GM18517 (cell line): ENCODE measurements around the gene TLCD4.
"Not testable (repeated sequence)": the region's sequence is repeated elsewhere in the genome, so short reads cannot be mapped to it uniquely, and the experiment has no call there.

Experiments used
- ATAC-seq: cut with Tn5 transposase; IDR thresholded peaks from one replicate; pipeline ENCODE4 v1.9.1; 2021; ENCODE audit warnings: mild to moderate bottlenecking, moderate library complexity; ENCODE audit not compliant: unreplicated experiment

Gene TLCD4, protein sequence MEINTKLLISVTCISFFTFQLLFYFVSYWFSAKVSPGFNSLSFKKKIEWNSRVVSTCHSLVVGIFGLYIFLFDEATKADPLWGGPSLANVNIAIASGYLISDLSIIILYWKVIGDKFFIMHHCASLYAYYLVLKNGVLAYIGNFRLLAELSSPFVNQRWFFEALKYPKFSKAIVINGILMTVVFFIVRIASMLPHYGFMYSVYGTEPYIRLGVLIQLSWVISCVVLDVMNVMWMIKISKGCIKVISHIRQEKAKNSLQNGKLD

DNA sequence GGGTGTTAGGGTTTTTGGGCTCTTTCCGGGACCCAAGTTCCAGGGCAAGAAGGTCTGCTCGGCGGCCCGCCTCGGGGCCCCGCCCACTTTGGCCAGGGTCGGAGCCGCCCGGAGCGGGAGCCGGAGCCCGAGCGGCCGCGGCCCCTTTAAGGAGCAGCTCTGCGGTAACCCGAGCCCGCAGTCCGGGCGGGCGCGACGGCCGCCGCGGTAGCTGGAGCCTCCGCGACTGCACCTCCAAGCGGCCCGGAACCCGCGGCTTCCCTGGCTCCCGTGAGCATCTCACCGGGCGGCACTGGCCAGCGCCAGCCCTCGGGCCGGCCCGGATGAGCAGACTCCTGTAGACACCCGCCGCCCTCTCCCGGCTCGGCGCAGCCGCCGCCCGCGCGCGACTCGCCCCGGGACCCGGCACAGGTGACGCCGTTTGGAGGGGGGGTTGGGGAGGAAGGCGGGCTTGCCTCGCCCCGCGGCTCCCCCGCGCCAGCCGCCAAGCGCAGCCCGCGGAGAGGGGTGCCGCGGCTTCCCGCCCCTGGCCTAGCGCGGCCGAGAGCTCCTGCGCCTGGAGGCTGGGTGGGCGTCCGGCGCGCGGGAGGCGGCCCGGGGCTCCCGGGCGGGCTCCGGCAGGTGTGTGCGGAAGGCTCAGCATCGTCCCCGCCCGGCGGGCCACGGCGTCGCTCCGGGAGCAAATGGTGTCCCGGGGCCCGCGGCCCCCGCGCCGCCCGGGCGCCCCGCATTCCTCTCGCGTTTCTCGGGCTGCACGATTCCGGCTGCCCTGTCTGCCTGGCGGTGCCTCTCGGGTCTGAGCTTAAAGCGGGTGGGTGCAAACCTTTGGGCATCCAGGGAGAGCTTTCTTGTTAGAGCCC lies at the start of gene TLCD4:
TLCD4 (plus strand) TSS at position 149 of the 860 bp plus-strand sequence. CDS start 26,547 bp downstream, outside the sequence.
- peak; percentile 49 for ATAC-seq

DNA sequence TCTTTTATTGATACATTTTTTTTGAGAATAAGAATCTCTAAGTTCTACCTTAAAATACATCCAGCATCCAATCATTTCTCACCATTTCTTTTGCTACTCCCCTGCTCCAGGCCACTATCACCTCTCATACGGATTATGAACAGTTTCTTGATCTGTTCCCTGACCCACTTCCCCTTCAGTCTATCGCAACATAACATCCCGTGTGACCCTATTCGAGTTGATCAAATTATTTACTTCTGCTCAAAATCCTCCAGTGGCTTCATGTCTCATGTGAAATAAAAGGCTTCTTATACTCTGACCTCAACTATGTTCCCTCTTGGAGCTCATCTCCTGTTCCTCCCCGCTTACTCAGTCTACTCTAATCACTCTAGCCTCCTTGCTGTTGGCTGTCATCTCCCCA lies 49.6 kb upstream of the TLCD4 start:
- ATAC-seq, result no peak

DNA sequence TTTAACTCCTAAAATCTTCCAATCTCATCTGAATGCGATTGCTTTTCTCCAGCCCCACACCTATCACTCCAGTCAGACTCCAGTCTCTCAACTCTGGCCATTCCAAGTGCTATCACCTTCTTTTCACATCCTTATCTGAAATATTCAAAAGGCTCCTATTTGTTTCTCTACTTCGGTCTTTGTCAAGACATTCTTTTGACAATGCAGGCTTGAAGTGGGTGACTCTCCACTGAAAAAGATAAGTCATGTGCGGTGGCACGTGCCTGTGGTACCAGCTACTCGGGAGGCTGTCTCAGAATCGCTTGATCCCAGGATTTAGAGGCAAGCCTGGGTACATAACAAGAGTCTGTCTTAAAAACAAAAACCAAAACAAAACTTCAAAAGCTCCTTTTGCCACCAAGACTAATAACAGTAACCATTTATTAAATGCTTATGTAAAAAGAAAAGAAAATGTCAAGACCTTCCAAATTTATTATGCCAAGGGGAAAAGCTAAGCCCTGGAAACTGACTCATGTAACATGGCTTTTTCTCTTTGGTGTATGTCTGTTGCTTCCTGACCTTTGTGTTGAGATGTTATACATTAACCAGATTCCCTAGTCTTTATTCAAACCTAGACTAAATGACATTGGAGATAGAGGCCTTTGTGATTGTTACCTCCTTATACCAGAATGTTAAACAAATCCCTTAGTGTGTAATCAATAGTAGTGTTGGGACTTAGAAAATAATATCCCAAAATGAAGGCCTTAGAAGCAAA lies 48.0 kb upstream of the TLCD4 start:
- ATAC-seq, result no peak

DNA sequence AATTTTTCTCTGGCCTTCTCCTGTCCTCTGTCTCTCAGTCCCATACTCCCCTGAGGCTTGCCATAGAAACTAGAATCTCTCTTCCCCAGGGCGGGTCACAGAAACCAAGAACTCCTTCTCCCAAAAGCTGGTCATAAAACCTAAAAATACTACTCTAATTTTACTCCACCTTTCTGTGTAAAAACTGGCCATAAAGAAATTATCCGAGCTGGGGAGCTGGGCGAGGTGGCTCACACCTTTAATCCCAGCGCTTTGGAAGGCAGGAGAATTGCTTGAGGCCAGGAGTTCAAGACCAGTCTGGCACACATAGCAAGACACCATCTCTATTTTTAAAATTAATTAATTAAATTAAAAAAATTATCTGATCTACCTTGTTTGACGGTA lies 47.5 kb upstream of the TLCD4 start:
- ATAC-seq, result no peak

DNA sequence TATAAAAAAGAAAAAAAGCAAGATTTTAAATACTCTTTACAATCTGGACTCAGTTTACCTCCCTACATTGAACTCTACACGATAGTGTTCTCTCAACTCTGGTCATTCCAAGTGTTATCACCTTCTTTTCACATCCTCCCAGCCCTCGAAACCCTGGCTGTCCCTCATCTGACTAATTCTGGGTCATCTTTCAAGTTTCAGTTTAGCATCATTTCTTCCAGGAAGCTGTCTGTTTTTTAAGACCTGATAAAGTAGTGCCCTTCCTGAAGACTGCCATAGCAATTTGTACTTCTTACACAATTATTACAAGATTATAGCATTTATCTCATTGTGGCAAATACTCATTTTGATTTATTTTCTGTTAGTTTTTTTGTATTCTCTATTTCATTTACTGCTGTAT lies 45.6 kb upstream of the TLCD4 start:
- ATAC-seq, result no peak

DNA sequence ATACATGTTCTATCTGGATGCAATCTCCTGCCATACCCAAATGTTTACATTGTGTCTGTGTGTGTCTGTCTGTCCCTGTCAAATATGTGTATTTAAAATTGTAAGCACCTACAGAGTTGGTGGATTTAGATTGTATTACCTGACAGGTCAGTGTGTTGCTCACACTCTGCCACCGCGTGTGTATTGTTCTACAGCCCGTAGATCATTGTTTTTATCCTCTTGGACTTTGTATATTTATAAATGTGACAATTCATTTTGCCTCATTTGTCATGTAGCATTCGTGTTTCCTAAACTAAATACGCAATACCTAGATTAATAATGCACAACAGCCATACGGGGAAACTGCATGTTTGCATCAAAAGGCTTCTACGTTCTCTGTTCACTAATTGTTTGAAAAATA lies 45.0 kb upstream of the TLCD4 start:
- peak; percentile 1 for ATAC-seq

DNA sequence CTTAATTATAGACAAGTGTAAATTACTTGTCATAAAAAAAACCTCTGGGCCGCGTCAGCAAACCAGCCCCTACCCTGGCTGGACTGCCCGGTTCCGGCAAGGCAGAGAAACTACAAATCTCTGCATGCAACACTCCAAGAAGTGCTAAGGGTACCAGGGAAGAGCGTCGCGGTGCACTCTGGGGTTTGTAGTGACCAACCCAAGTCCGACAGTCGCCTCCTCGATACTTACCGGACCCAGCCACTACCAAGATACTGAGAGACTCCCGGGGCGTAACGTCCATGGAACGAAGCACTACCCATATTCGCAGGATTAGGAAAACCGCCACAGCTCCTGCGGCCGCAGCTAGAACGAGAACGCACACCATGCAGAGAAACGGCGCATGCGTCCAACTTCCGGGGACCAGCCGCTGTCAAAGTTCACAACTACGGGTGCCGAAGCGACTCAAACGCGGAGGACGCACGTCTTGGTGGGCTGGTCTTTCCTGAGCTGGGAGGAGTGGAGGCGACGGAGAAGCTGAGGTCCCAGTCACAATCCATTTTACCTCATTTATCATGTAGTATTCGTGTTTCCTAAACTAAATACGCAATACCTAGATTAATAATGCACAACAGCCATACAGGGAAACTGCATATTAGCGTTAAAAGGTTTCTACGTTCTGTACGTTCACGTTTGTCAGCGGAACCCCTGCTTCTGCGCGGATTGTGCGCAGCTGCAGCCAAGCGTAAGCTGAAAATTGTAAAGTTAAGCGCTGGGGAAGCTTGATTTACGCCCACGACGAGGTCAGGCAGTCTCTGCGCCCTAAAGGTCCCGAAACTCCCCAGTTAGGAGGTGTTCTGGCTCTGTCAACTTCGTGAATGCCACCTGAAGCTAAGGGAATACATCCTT lies 44.4 kb upstream of the TLCD4 start, which contains the start of gene ALG14:
ALG14 (minus strand) TSS at position 420 of the 888 bp plus-strand sequence; CDS start at position 367, 53 bp downstream.
- ATAC-seq, result peak; percentile 94

DNA sequence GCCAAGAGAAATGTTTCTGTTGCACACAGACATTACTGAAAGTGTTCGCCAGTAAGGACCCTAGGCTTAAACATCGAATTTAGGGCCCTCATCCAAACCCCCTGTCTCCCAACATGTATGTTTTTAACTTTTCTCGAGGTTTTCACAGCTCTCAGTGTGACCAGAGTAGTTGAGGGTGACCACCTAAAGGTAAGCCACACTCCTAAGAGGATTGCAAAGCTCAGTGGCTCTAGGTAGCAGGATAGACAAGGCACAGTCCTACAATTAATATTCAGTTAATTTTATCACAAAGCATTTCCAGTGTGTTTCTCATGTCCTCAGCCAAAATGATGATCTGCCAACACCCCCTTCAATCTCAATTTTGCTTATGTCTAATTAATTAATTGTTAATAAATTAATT lies 43.7 kb upstream of the TLCD4 start:
- ATAC-seq, result no peak

DNA sequence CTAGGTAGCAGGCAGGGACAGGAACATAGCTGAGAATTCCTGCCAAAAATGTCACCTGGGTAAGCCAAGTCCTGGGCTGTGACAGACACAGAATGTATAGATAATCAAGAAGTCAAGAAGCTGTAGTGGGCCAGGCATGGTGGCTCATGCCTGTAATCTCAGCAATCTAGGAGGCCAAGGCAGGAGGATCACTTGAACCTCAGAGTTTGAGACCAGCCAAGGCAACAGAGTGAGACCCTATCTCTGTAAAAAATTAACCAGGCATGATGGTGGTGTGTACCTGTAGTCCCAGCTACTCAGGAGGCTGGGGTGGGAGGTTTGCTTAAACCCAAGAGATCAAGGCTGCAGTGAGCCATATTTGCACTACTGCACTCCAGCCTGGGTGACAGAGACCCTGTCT lies 41.1 kb upstream of the TLCD4 start:
- ATAC-seq, result no peak

DNA sequence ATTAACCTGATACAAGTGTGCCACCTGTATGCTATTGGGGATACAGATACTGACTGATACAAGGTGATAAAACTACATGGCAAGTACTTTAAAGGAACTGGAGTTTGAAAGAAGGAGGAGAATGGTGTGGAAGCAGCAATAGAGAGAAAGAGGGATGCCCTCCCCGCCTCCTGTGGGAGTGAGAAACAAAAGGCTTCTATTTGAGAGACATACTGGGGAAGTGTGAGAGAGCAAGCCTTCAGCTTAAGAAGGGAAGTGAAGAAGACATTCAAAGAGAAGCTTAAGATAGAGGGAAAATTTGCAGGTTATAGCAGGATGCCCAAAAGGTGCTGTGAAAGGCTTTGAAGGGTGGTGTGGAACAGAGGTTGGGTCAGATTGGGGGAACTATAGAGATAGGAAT lies 36.7 kb upstream of the TLCD4 start:
- no peak for ATAC-seq

DNA sequence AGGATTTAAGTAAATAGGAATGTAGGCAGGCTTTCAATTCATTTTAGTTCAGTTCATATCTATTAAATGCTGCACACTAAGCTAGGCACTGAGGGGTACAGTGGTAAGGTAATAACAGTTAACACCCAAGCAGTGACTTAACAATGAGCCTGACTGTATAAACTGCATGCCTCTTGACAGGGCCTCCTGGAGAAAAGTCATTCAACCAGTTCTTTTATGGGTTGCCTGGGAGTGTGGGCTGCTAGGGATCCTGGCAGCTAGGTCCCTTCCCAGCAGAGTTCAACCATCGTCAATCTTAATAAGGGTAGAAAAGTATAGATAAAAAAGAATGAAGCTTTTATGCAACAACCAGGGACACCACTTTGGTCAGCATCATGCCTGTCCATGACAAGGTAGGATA lies 36.3 kb upstream of the TLCD4 start:
- no peak for ATAC-seq

DNA sequence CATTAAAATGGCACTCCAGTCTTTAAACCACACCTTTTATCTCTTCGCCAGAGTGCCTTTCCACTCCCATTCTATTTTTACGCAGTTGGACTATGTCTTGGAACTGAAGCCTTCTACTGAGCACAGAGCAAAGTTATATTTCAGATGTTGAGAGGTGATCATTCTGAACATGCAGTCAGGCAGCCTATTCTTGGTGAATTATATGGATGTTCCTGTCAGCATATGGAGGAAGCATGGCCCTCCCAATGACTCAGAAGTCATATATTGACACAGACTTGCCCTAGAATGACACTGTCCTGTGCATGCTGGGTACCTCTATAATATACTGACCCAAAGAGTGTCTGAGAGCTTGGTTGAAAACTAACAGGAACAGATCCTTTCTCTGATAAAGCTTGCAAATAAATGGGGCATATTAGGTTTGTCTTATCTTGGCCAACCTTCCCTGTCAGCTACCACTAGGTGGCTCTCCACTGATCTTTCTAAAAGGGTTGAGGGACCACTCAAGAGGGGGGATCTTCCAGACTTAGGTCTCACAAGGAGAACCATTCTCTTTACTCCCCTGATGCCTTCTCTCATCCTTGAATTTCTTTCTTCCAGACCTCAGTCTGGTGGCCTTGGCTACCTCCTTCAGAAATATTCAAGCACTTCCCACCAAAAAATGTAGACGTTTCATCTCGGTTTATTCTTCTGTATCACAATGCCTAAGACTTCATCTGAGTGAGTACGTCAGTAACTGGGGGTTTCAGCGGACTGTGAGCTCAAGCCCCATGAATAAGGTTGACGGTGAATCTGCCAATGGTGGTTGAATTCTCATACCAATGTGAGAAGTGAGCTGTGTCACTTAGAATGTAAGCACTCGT lies 32.6 kb upstream of the TLCD4 start:
- ATAC-seq, result peak; percentile 86

DNA sequence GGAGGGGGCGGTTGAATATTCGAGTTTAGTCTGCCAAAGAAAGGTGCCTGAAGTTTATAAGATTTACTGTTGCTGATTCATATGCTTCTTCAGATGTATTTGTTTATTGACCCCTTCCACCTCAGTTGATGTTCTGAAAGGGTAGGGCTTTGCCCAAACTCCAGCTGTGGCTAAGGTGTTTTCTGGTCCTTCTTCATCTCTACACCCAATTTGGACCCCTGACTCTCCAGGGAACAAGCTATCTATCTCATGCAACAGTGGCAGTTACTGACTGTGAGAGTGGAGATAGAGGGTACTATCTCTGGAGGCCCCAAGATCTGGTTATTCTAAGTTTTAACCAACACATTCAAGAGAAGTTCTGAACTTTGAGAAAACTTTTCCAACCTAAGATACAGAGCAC lies 31.8 kb upstream of the TLCD4 start:
- ATAC-seq, result no peak

DNA sequence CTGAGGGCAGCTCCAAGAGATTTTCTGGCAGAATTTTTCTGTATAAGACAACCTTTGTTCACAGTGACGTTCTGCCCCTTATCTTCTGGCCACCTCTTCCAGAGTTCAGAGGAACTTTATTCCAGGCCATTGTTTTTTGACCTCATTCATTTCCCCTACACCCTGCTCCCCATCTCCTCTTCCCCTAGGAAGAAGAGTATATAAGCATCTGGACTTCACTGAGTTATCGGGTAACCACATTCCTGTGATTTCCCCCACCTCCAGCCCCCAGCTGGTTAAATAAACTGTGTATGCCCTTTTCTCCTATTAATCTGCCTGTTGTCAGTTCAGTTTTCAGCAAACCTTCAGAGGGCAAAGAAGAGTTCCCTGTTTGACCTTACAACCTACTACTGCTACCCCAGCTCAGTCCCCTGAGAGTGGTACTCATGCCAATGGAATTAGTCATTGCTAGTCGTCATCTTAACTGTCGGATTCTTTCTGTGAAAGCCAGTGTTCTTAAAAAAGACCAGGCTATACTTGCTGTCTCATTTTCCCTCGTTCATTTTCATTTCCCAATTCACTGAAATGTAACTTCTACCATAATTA lies 30.1 kb upstream of the TLCD4 start:
- ATAC-seq, result no peak

DNA sequence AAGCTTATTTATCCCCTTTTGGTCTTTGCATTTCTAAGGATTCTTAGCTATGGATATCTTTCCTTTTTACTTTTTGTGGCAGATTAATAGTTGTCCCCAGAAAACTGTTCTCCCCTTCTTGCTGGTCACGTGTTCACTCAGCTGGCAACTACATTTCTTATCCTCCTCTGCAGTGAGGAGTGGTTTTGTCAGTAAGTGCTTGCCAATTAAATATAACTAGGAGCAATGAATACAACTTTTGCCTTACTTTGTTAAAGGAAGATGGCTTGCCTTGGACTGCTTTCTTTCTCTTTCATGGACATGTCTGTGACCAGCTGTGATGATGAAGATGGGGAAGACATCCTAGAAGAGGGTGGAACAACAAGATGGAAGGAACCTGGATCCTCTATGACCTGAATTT lies 28.9 kb upstream of the TLCD4 start:
- no peak for ATAC-seq

DNA sequence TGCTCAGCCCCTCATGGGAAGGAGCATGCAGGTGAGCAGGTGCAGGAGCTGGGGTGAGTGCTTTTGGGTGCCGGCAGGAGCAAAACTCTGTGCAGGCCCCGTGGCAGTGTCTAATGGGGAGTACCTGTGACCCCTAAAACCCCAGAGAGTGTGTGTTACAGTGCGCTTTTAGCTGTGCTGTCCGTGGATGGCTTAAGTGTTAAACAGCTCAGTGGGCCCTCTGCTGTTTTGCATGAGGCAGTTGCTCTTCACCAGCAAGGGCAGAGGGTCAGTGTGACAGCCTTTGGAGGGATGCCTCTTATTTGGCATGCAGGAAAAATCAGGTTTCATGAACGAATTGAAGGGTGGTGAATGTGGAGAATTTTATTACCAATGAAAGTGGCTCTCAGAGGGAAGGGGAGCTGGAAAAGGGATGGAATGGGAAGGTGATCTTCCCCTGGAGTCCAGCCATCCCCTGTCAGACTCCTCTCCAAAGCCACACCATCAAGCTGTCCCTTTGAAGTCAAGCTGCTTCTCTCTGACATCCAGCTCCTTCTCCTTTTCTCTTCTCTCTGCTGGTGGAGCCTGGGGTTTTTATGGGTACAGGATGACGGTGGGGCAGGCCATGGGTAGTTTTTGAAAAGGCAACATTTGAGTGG lies 27.4 kb upstream of the TLCD4 start:
- ATAC-seq, result no peak

DNA sequence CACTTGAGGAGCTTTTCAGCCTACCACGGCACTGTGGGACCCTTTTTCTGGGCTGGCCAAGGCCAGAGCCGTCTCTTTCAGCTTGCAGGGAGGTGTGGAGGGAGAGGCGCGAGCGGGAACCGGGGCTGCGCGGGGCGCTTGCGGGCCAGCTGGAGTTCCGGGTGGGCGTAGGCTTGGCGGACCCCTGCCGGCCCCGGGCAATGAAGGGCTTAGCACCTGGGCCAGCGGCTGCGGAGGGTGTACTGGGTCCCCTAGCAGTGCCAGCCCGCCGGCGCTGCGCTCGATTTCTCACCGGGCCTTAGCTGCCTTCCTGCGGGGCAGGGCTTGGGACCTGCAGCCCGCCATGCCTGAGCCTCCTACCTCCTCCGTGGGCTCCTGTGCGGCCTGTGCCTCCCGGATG lies 25.9 kb upstream of the TLCD4 start:
- not testable (repeated sequence) for ATAC-seq

DNA sequence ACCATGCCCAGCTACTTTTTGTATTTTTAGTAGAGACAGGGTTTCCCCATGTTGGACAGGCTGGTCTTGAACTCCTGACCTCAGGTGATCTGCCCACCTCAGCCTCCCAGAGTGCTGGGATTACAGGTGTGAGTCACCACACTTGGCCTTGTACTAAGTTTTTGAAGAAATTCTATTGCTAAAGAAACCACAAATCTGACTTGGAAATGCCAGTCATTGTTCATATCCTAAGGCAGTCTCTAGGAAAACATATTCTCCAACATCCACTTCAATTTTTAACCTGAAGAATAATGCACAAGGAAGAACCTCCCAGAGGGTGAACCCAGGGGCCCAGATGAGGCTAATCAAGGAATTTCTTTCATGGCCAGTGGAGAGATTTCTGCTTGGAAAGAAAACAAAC lies 24.3 kb upstream of the TLCD4 start:
- not testable (repeated sequence) for ATAC-seq

DNA sequence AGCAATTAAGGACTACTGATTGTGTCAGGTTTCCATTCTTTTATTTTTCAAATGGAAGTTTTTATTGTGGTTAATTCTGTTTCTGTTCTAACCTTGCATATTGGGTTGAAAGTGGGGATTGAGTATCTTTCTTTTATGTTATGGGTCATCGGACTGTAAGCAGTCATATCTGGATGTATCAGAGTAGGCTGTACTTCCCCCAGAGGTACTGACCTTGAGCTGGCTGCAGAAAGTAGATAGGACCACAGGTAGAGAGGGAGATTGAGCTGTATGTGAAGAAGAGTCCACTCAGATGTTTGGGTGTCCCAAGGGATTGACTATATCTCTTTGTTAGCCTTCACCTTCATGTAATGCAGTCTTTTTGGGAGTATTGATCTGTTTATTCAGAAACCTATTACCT lies 23.9 kb upstream of the TLCD4 start:
- no peak for ATAC-seq
